HPDE6-E6E7 (cell line): ENCODE measurements around the gene IGFBP2.
"Not testable (repeated sequence)": the region's sequence is repeated elsewhere in the genome, so short reads cannot be mapped to it uniquely, and the experiment has no call there.

Source experiments
- DNase-seq: peaks from one replicate; pipeline ENCODE4 v3.0.0; 2011; ENCODE audit warnings: missing footprints; ENCODE audit errors: extremely low spot score

IGFBP2 gene

GRCh38 chr2:216632952-216633615 is at the start of gene IGFBP2:
IGFBP2 (plus strand) TSS chr2:216633420; CDS start chr2:216633524, 104 bp downstream.
- no peak for DNase-seq

- no peak for DNase-seq
These were observed 49.6 kb upstream of the IGFBP2 start for GRCh38 chr2:216583606-216584005.

GRCh38 chr2:216584112-216584511 is 49.1 kb upstream of the IGFBP2 start:
- no peak for DNase-seq

GRCh38 chr2:216585441-216585840 is 47.8 kb upstream of the IGFBP2 start:
- no peak for DNase-seq

- no peak for DNase-seq
These were observed 44.1 kb upstream of the IGFBP2 start for GRCh38 chr2:216588861-216589710.

GRCh38 chr2:216589791-216590190 is 43.4 kb upstream of the IGFBP2 start:
- no peak for DNase-seq

- DNase-seq = no peak
These were observed 42.4 kb upstream of the IGFBP2 start for GRCh38 chr2:216590780-216591179.

GRCh38 chr2:216591480-216591879 is 41.7 kb upstream of the IGFBP2 start:
- no peak for DNase-seq

GRCh38 chr2:216594081-216594480 is 39.1 kb upstream of the IGFBP2 start:
- no peak for DNase-seq

- DNase-seq = no peak
These were observed 36.8 kb upstream of the IGFBP2 start for GRCh38 chr2:216596236-216596979.

GRCh38 chr2:216596980-216597509 is 36.2 kb upstream of the IGFBP2 start:
- no peak for DNase-seq

- not testable (repeated sequence) for DNase-seq
These were observed 35.4 kb upstream of the IGFBP2 start for GRCh38 chr2:216597825-216598224.

- DNase-seq = no peak
These were observed 31.4 kb upstream of the IGFBP2 start for GRCh38 chr2:216601632-216602409.

- DNase-seq = no peak
These were observed 30.0 kb upstream of the IGFBP2 start for GRCh38 chr2:216603010-216603883.

- DNase-seq = no peak
These were observed 29.4 kb upstream of the IGFBP2 start for GRCh38 chr2:216603884-216604245.

GRCh38 chr2:216604458-216604857 is 28.8 kb upstream of the IGFBP2 start:
- DNase-seq = no peak

- DNase-seq = no peak
These were observed 26.5 kb upstream of the IGFBP2 start for GRCh38 chr2:216606551-216607276.

GRCh38 chr2:216607277-216607560 is 26.0 kb upstream of the IGFBP2 start:
- DNase-seq = no peak

- DNase-seq = no peak
These were observed 24.7 kb upstream of the IGFBP2 start for GRCh38 chr2:216608525-216608924.
